NCI-H1417 (cell line): ENCODE data around the gene OSBPL6.
"Not testable (repeated sequence)": the region's sequence is repeated elsewhere in the genome, so short reads cannot be mapped to it uniquely, and the experiment has no call there.

Experiments
- DNase-seq, 3 experiments: peaks; one replicate each; lab custom pipeline; 2025; lab: John Stamatoyannopoulos, UW

Gene OSBPL6

GRCh38 chr2:178350051-178350450 is 155.7 kb downstream of the OSBPL6 start:
- no peak for DNase-seq

DNA sequence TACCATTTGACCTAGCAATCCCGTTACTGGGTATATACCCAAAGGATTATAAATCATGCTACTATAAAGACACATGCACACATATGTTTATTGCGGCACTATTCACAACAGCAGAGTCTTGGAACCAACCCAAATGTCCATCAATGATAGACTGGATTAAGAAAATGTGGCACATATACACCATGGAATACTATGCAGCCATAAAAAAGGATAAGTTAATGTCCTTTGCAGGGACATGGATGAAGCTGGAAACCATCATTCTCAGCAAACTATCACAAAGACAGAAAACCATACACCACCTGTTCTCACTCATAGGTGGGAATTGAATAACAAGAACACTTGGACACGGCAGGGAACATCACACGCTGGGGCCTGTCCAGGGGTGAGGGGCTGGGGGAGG is 163.4 kb downstream of the OSBPL6 start:
- not testable (repeated sequence) for DNase-seq

GRCh38 chr2:178359192-178359912 is 165.0 kb downstream of the OSBPL6 start:
- DNase-seq = no peak

- no peak for DNase-seq
These were observed 167.3 kb downstream of the OSBPL6 start for GRCh38 chr2:178361588-178361987.

- no peak for DNase-seq
These were observed 168.9 kb downstream of the OSBPL6 start for GRCh38 chr2:178363252-178363651.

- no peak for DNase-seq
These were observed 170.8 kb downstream of the OSBPL6 start for GRCh38 chr2:178365116-178365515.

DNA sequence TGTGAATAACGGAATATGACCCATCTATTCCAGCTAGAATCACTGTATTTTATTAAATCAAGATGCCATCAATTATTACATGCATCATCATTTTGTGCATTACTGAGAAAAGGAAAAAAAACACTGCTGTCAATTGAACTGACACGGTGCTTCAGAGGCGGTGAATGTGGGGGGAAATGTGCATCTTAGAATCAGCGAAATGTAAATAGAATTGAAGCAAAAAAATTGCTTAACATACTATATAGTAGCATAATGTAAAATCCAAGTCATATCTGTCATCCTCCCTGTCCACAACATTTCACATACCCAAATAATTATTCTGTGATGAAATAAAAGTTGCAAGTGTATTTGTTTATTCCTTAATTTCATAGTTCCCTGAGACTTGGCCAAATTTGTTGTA is 172.1 kb downstream of the OSBPL6 start:
- no peak for DNase-seq

DNA sequence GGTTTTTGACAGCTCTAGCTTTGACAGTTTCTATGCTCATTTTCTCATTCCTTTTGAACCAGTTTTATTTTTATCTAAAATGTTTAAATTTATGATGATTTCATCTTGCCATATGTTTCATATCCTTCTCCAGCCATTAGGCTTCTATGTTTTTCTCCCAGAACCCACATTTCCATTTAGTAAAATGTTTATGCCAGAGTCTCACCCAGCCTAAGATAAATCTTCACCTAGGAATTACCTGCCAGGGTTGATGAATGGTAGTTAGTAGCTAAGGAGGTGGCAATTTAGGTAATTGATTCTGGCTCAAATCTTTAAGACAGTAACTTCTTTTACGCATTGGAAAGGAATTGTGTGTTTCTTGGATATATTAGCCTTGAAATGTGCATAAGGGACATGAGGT is 173.0 kb downstream of the OSBPL6 start:
- DNase-seq = no peak

- DNase-seq = no peak
These were observed 180.6 kb downstream of the OSBPL6 start for GRCh38 chr2:178374865-178375264.

DNA sequence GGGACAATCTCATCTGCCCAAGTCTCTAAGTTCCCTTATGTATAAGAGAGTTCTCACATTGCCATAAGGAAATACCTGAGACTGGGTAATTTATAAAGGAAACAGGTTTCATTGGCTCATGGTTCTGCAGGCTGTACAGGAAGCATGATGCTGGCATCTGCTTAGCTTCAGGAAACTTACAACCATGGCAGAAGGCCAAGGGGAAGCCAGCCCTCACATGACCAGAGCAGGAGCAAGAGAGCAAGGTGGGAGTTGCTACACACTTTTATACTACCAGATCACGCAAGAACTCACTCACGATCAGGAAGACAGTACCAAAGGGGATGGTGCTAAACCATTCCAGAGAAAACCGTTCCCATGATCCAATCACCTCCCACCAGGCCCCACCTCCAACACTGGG is 182.7 kb downstream of the OSBPL6 start:
- no peak for DNase-seq

DNA sequence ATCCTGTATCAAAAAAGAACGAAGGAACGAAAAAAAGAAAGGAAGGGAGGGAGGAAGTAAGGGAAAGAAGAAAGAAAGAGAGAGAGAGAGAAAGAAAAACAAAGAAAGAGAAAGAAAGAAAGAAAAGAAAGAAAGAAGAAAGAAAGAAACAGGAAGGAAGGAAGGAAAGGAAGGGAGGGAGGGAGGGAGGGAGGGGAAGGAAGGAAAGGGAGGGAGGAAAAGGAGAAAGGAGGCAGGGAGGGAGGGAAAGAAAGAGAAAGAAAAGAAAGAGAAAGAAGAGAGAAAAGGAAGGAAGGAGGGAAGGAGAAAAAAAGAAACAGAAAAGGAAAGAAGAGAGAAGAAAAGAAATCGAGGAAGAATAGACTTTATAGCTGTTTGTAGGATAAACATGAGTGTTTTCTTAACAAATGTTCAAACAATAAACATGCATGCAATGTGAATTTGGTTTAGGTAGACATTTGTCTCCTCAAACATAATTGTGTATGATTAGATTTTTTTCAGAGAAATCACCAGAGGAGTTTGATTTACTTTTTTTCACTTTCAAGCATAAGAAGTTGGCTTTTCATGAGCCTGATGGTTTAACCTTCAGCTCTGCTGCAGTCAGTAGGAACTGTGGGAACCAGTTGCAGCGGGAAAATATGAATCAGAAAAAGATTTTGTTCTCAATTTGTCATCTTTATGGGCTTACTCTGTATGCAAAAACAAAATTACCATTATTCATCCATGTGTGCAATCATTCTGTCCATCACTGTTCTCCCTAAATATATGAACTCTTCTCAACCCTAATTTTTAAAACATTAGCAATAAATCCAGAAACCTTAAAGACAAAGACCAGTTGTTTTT is 185.1 kb downstream of the OSBPL6 start:
- no peak for DNase-seq

GRCh38 chr2:178380763-178381162 is 186.5 kb downstream of the OSBPL6 start:
- DNase-seq = no peak

- no peak for DNase-seq
These were observed 189.4 kb downstream of the OSBPL6 start for GRCh38 chr2:178383718-178384117.

- no peak for DNase-seq
These were observed 191.4 kb downstream of the OSBPL6 start for GRCh38 chr2:178385595-178386148.

- DNase-seq = no peak
These were observed 192.8 kb downstream of the OSBPL6 start for GRCh38 chr2:178386986-178387597.

DNA sequence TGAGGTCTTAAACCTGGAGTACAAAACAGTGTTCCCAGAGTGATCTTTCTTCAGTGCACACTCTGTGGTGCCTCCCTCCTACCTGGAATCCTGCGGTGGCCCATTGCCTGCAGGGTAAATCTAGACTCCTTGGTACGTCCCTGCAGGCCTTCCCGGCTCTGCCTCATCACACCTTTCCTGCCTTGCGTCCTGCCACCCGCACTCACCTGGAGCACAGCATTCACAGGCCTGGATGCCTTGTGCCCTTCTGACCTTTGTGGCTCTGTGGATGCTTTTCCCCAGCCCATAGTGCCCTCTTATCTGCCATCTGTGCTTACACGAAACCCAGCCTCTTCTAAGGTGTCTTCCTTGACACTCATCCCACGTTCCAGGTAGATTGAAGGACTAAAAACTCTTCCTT is 194.0 kb downstream of the OSBPL6 start:
- DNase-seq = peak in 1 of 3 experiments; percentile 4

- no peak for DNase-seq
These were observed 197.4 kb downstream of the OSBPL6 start for GRCh38 chr2:178391701-178392100.

- DNase-seq = no peak
These were observed 197.9 kb downstream of the OSBPL6 start for GRCh38 chr2:178392215-178392614.

DNA sequence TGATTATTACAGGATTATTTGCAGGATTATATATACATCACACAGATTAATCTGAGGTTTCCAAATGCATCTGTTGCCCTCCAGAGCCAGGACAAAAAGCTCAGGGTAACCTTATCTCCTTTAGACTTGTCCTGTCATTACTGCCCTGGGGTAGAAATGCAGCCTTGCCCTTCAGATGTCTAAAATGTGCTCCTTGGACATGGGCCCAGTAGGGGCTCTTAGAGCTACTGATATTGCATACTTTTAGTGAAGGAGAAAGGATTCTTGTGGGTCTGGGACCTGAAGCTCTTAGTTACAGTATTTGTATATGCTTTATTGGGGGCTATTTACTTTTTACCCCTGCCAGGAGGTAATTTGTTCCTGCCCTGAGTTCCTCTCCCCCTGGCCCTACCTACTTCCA is 200.5 kb downstream of the OSBPL6 start:
- no peak for DNase-seq

GRCh38 chr2:178395295-178395694 is 201.0 kb downstream of the OSBPL6 start:
- no peak for DNase-seq

DNA sequence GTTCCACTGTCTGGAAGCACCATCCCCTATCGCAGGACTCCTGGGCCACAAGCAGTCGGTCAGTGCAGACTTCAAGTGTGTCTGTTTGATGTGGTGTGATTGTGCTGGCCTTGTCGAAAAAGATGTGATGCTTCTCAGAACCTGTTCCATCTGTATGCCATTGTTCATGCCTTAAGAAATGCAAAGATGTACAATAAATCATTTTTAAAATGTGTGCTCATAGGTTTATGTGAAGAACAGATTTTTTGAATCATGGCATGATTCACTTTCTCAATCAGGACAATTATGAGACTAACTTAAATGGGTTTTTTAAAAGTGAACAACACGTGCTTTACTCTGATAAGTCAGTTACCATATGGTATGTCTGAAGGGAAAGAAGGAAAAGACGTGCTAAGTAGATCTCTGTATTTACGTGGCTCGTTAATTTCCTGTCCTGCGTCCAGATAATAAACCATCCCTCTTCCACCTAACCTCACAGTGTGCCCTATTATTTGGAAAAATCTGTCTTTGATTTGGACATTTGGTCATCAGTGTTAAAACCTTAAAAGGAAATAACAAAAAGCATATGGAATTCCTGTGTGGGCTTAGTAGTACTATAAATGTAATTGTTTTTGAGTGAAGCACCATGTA is 201.7 kb downstream of the OSBPL6 start:
- DNase-seq = no peak

DNA sequence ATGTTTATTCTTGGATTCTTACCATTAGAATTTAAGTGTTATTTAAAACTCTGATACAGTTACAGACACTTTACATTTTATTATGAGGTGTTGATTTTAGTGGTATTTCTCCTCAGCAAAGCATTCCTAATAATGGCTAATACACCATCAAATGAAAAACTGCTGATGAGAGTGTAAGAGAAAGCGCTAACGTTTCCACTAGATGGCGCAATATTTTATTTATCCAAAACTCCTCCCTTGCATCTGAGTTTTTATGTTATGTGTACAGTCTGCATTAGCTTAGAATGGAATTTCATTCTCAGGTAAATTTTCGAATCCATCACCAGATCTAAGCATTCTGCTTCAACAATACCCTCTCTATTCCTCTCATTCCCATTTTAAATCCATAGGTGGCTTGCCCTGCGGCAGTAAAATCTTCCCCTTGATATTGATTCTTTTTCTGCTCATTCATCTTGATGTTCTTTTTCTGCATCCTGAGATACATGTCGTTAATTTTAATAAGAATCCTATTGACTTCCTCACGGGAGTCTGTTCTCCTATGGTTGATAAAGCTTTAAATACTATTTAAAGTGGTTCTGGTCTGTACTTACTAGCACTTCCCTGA is 202.8 kb downstream of the OSBPL6 start:
- DNase-seq = peak; percentile 26 to 75 (median 42)
